ENCODE measurements around the gene CFAP74.

GRCh38 chr1:1965546-1965945 is 38.0 kb downstream of the CFAP74 start:
- TF ChIP-seq CTCF (IDR thresholded peaks at IDR 0.05) (no peak), POLR2A (IDR thresholded peaks at IDR 0.05) (no peak)

Data from testis (tissue), 2 donors.